K562 (cell line): ENCODE measurements around the gene PLXDC1. TPM values are rescaled to one million over a fixed set of nuclear protein-coding genes. Genes with fewer than 3 reads are reported as not detected.
A peak's percentile ranks its signal among the peaks of the same experiment; 100 is the strongest.

Experiments
- BCOR ChIP-seq: fragments of 450-650 bp; IDR thresholded peaks from 2 replicates; pipeline ENCODE4 v1.6.1; 2016
- C11orf30 ChIP-seq: fragments of 450-650 bp; IDR thresholded peaks from 2 replicates; pipeline ENCODE4 v1.6.1; 2016; ENCODE audit warnings: low read depth, mild to moderate bottlenecking
- CBX3 ChIP-seq, 2 experiments: IDR thresholded peaks; 1 replicate in 1 of 2; 2 replicates in 1 of 2; pipeline ENCODE4 v1.6.1; 2012; ENCODE audit warnings: inconsistent platforms in 2 of 2, low read length in 2 of 2, borderline replicate concordance in 1 of 2, control low read depth in 1 of 2
- CTBP1 ChIP-seq: fragments of 450-650 bp; IDR thresholded peaks from 2 replicates; pipeline ENCODE4 v1.6.1; 2016; ENCODE audit warnings: borderline replicate concordance
- KDM5B ChIP-seq: fragments of 200-600 bp; sonication (generic); IDR thresholded peaks from 2 replicates; pipeline ENCODE4 v1.6.1; 2012; ENCODE audit warnings: low read depth, mild to moderate bottlenecking, moderate library complexity, low read length, control low read depth, inconsistent platforms; ENCODE audit not compliant: insufficient replicate concordance
- MGA ChIP-seq: fragments of 450-650 bp; IDR thresholded peaks from 2 replicates; pipeline ENCODE4 v1.6.1; 2016; ENCODE audit warnings: mild to moderate bottlenecking, moderate library complexity
- OTX1 ChIP-seq: fragments of 450-650 bp; formaldehyde crosslinking; IDR thresholded peaks from 2 replicates; pipeline ENCODE4 v1.4.0; 2022; ENCODE audit warnings: mild to moderate bottlenecking
- RBM14 ChIP-seq: fragments of 200-400 bp; formaldehyde crosslinking; IDR thresholded peaks from 2 replicates; pipeline ENCODE4 v1.6.1; 2018; ENCODE audit warnings: low read depth, mild to moderate bottlenecking, low read length, moderate library complexity, borderline replicate concordance; ENCODE audit not compliant: insufficient read depth
- SP2 ChIP-seq: IDR thresholded peaks from 2 replicates; pipeline ENCODE4 v1.6.1; 2011; ENCODE audit warnings: mild to moderate bottlenecking, low read depth, low read length, moderate library complexity; ENCODE audit not compliant: poor library complexity, severe bottlenecking; ENCODE audit errors: extremely low read depth
- U2AF1 ChIP-seq: fragments of 200-400 bp; formaldehyde crosslinking; optimal IDR thresholded peaks from 2 replicates; pipeline ENCODE3; 2017; ENCODE audit warnings: mild to moderate bottlenecking, low read depth, low read length, moderate library complexity
- polyA plus RNA-seq, 8 experiments: library from polyadenylated mRNA; depleted of rRNA in 4 of 8; stranded (reverse) in 5 of 8; unstranded in 3 of 8; fragments of >200 nt; fragmentation: Nextera tagmentation in 2 of 8; fragmentation: Illumina TruSeq in 1 of 8; extraction: Ambion mirVana in 2 of 8; extraction: Trizol in 1 of 8; gene quantifications; 2 replicates each; pipeline versions ENCODE4 v1.2.1 to v1.2.3, GENCODE V29; 2011 to 2014; ENCODE audit warnings: inconsistent platforms in 1 of 8, missing spikeins in 1 of 8
- total RNA-seq, 7 experiments: library from RNA; depleted of rRNA in 6 of 7; stranded (reverse); fragments of >200 nt in 6 of 7; fragmentation: Illumina TruSeq in 2 of 7; extraction: Trizol in 2 of 7; gene quantifications; 2 replicates each; pipeline versions ENCODE4 v1.2.1 to v1.2.3, GENCODE V29; 2011 to 2021; ENCODE audit warnings: low replicate concordance in 1 of 7
- TF ChIP-seq, protein P1 (sequence below), 2 experiments: fragments of 450-650 bp in 1 of 2; sonication (generic) in 1 of 2; formaldehyde crosslinking in 1 of 2; IDR thresholded peaks in 1 of 2; conservative IDR thresholded peaks in 1 of 2; 2 replicates each; pipeline versions ENCODE4 v1.6.1 to v1.8.1; 2016 to 2023; ENCODE audit warnings: mild to moderate bottlenecking in 2 of 2, moderate library complexity in 2 of 2, inconsistent platforms in 1 of 2, missing genetic modification reagents in 1 of 2
- TF ChIP-seq, protein P2 (sequence below): fragments of 450-650 bp; formaldehyde crosslinking; IDR thresholded peaks from 2 replicates; pipeline ENCODE4 v1.4.0; 2022; ENCODE audit warnings: missing genetic modification characterization
- TF ChIP-seq, protein P3 (sequence below): fragments of 450-650 bp; IDR thresholded peaks from 2 replicates; pipeline ENCODE4 v1.6.1; 2016; ENCODE audit warnings: low read depth, mild to moderate bottlenecking, moderate library complexity

The PLXDC1 gene
- total and polyA plus RNA-seq, 9 of the 15 experiments (the other 6 are each of a cell fraction or from before 2014, with no cell fraction given), result not detected

GRCh38 chr17:39164675-39165143 is 13.3 kb upstream of the PLXDC1 start (continued):
- TF ChIP-seq U2AF1 (no peak), MGA (no peak), SP2 (peak; percentile 33), OTX1 (CRISPR knock-in tag) (no peak), C11orf30 (no peak), CTBP1 (0 out of 2 replicates have a peak, but pooled peaks have one; percentile 29), CBX3 (IDR thresholded peaks at IDR 0.05; ENCODE audit: borderline replicate concordance in 1 of 2, low read length in 2 of 2) (no peak), RBM14 (no peak), KDM5B (no peak), BCOR (0 out of 2 replicates have a peak, but pooled peaks have one; percentile 29)
- TF ChIP-seq, protein P1, sequence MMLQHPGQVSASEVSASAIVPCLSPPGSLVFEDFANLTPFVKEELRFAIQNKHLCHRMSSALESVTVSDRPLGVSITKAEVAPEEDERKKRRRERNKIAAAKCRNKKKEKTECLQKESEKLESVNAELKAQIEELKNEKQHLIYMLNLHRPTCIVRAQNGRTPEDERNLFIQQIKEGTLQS (IDR thresholded peaks at IDR 0.05), result no peak
- TF ChIP-seq, protein P1 (CRISPR knock-in tag; conservative IDR thresholded peaks at IDR 0.05), result no peak
- TF ChIP-seq, protein P2, sequence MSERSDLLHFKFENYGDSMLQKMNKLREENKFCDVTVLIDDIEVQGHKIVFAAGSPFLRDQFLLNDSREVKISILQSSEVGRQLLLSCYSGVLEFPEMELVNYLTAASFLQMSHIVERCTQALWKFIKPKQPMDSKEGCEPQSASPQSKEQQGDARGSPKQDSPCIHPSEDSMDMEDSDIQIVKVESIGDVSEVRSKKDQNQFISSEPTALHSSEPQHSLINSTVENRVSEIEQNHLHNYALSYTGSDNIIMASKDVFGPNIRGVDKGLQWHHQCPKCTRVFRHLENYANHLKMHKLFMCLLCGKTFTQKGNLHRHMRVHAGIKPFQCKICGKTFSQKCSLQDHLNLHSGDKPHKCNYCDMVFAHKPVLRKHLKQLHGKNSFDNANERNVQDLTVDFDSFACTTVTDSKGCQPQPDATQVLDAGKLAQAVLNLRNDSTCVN, result no peak
- TF ChIP-seq, protein P3, sequence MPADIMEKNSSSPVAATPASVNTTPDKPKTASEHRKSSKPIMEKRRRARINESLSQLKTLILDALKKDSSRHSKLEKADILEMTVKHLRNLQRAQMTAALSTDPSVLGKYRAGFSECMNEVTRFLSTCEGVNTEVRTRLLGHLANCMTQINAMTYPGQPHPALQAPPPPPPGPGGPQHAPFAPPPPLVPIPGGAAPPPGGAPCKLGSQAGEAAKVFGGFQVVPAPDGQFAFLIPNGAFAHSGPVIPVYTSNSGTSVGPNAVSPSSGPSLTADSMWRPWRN, result no peak
